IMR-90 (cell line): ENCODE results near the gene DOK6. TPM values are rescaled to one million over a fixed set of nuclear protein-coding genes. Genes with fewer than 3 reads are reported as not detected.

ENCODE experiments used
- ATAC-seq: fragments of 200-7000 bp; cut with Tn5 transposase; 2 replicates; pipeline ENCODE4 v1.9.1; 2020; ENCODE audit warnings: low read depth, mild to moderate bottlenecking, moderate library complexity
- BruUV-seq: library from RNA; stranded (reverse); fragments of 400-500 nt; replicated peaks from 2 replicates; lab custom pipeline; 2021; lab: Mats Ljungman, UMichigan
- CTCF ChIA-PET: fragments of 300-600 bp; formaldehyde crosslinking; extraction: SDS; loops from one replicate; lab custom pipeline; 2021; ENCODE audit warnings: antibody characterized with exemption; lab: Yijun Ruan, JAX
- POLR2A ChIA-PET: fragments of 300-600 bp; sonication (Branson Sonifier 250); formaldehyde crosslinking; loops from one replicate; lab custom pipeline; 2022; ENCODE audit warnings: antibody characterized with exemption; ENCODE audit not compliant: unreplicated experiment; lab: Charles Lee
- DNase-seq: peaks from one replicate; pipeline ENCODE4 v3.0.0; 2013
- H2AFZ ChIP-seq: replicated peaks from 2 replicates; pipeline ENCODE3; 2013; ENCODE audit warnings: low read length, mild to moderate bottlenecking; ENCODE audit not compliant: poor library complexity
- H2AK5ac ChIP-seq: 2 replicates; pipeline ENCODE4 v1.6.1; 2013; ENCODE audit warnings: low read depth, low read length, inconsistent platforms
- H2AK9ac ChIP-seq: replicated peaks from 2 replicates; pipeline ENCODE3; 2013; ENCODE audit warnings: mild to moderate bottlenecking, low read depth, low read length, moderate library complexity; ENCODE audit not compliant: poor library complexity
- H2BK120ac ChIP-seq: 2 replicates; pipeline ENCODE4 v1.6.1; 2013; ENCODE audit warnings: low read depth, low read length, inconsistent platforms
- H2BK15ac ChIP-seq: 3 replicates; pipeline ENCODE4 v1.6.1; 2013; ENCODE audit warnings: low read depth, low read length, inconsistent platforms
- H2BK20ac ChIP-seq: 2 replicates; pipeline ENCODE4 v1.6.1; 2013; ENCODE audit warnings: low read depth, mild to moderate bottlenecking, inconsistent platforms, low read length, moderate library complexity
- H2BK5ac ChIP-seq: 2 replicates; pipeline ENCODE4 v1.6.1; 2013; ENCODE audit warnings: mild to moderate bottlenecking, low read depth, low read length, inconsistent platforms; ENCODE audit not compliant: poor library complexity, severe bottlenecking
- H3K14ac ChIP-seq: replicated peaks from 2 replicates; pipeline ENCODE4 v1.6.1; 2013; ENCODE audit warnings: low read depth, low read length, inconsistent platforms
- H3K18ac ChIP-seq: 2 replicates; pipeline ENCODE4 v1.6.1; 2013; ENCODE audit warnings: low read depth, low read length, control low read depth
- H3K23ac ChIP-seq: 2 replicates; pipeline ENCODE4 v1.6.1; 2013; ENCODE audit warnings: low read depth, low read length, inconsistent platforms
- H3K27ac ChIP-seq: 2 replicates; pipeline ENCODE4 v1.5.1; 2013; ENCODE audit warnings: mild to moderate bottlenecking, control low read depth, low read length; ENCODE audit not compliant: insufficient read depth
- H3K27me3 ChIP-seq: 2 replicates; pipeline ENCODE4 v1.6.1; 2013; ENCODE audit warnings: low read length; ENCODE audit not compliant: control insufficient read depth, insufficient read depth
- H3K36me3 ChIP-seq: 2 replicates; pipeline ENCODE4 v1.6.1; 2013; ENCODE audit warnings: low read length, mixed read lengths; ENCODE audit not compliant: control insufficient read depth, insufficient read depth
- H3K4ac ChIP-seq: 2 replicates; pipeline ENCODE4 v1.6.1; 2013; ENCODE audit warnings: low read depth, low read length, inconsistent platforms
- H3K4me1 ChIP-seq: 2 replicates; pipeline ENCODE4 v1.6.1; 2013; ENCODE audit warnings: low read length, mixed read lengths; ENCODE audit not compliant: control insufficient read depth, insufficient read depth
- H3K4me2 ChIP-seq: 2 replicates; pipeline ENCODE4 v1.6.1; 2013; ENCODE audit warnings: low read depth, mild to moderate bottlenecking, control low read depth, low read length, moderate library complexity
- H3K4me3 ChIP-seq: 2 replicates; pipeline ENCODE4 v1.5.1; 2013; ENCODE audit warnings: low read depth, mild to moderate bottlenecking, control low read depth, low read length, moderate library complexity; ENCODE audit not compliant: insufficient read depth
- H3K56ac ChIP-seq: 2 replicates; pipeline ENCODE4 v1.6.1; 2013; ENCODE audit warnings: low read length, inconsistent platforms; ENCODE audit not compliant: insufficient read depth; ENCODE audit errors: extremely low read depth
- H3K79me1 ChIP-seq, 2 experiments: 2 replicates each; pipeline ENCODE4 v1.6.1; 2013; ENCODE audit warnings: low read length in 2 of 2, inconsistent platforms in 1 of 2, low read depth in 1 of 2
- H3K9ac ChIP-seq: 2 replicates; pipeline ENCODE4 v1.6.1; 2013; ENCODE audit warnings: low read depth, low read length, control low read depth
- H3K9me1 ChIP-seq: 2 replicates; pipeline ENCODE4 v1.6.1; 2013; ENCODE audit warnings: low read length, inconsistent platforms; ENCODE audit not compliant: insufficient read depth
- H3K9me3 ChIP-seq: 2 replicates; pipeline ENCODE4 v1.6.1; 2013; ENCODE audit warnings: low read length; ENCODE audit not compliant: control insufficient read depth, insufficient read depth
- H4K20me1 ChIP-seq: 2 replicates; pipeline ENCODE4 v1.6.1; 2013; ENCODE audit warnings: low read length, inconsistent platforms; ENCODE audit not compliant: insufficient read depth
- H4K5ac ChIP-seq: 2 replicates; pipeline ENCODE4 v1.6.1; 2013; ENCODE audit warnings: mild to moderate bottlenecking, low read depth, low read length, control low read depth
- H4K8ac ChIP-seq, 2 experiments: 2 replicates each; pipeline ENCODE4 v1.6.1; 2013; ENCODE audit warnings: low read depth in 2 of 2, low read length in 2 of 2, control low read depth in 1 of 2, inconsistent platforms in 1 of 2
- H4K91ac ChIP-seq: 2 replicates; pipeline ENCODE4 v1.6.1; 2013; ENCODE audit warnings: low read depth, low read length, inconsistent platforms; ENCODE audit not compliant: insufficient read depth
- CTCF ChIP-seq: conservative IDR thresholded peaks from 2 replicates; pipeline ENCODE4 v1.5.1; 2012; ENCODE audit warnings: mild to moderate bottlenecking, low read depth, low read length, improper control_type of control experiment
- MAFK ChIP-seq: IDR thresholded peaks from 2 replicates; pipeline ENCODE4 v1.6.1; 2012; ENCODE audit warnings: low read depth, low read length, improper control_type of control experiment
- RFX5 ChIP-seq: IDR thresholded peaks from 2 replicates; pipeline ENCODE4 v1.8.0; 2012; ENCODE audit warnings: low read depth, mild to moderate bottlenecking, low read length, moderate library complexity
- WGBS, 2 experiments: methylation state at CpG; one replicate each; pipeline versions ENCODE4 v1.1.5 to v1.1.7; 2013; ENCODE audit warnings: missing lambda C conversion rate in 2 of 2; ENCODE audit not compliant: insufficient read length in 1 of 2; ENCODE audit errors: extremely low coverage in 2 of 2; 5-methylcytosine and 5-hydroxymethylcytosine counted together
- dilution Hi-C: fragments of 300-500 bp; cut with HindIII; formaldehyde crosslinking; loops from one replicate; pipeline ENCODE4 v1.14.3; 2018; ENCODE audit warnings: low sequenced_read_pairs; ENCODE audit not compliant: unreplicated experiment
- in situ Hi-C: fragments of 300-500 bp; cut with MboI; formaldehyde crosslinking; loops from 3 replicates; pipeline ENCODE4 v1.14.3; 2019; ENCODE audit warnings: low sequenced_read_pairs, inconsistent platforms, mixed read lengths
- intact Hi-C: fragments of 100-400 bp; cut with micrococcal nuclease; formaldehyde crosslinking; loops from 2 replicates; pipeline ENCODE4 v1.10.0; 2022
- polyA plus RNA-seq, 3 experiments: library from polyadenylated mRNA; depleted of rRNA; stranded (reverse); fragments of >200 nt; gene quantifications; 2 replicates each; pipeline ENCODE4 v1.2.3, GENCODE V29; 2012; ENCODE audit warnings: low replicate concordance in 1 of 3
- total RNA-seq: library from RNA; depleted of rRNA; stranded (reverse); fragments of >200 nt; gene quantifications from 2 replicates; pipeline ENCODE4 v1.2.3, GENCODE V29; 2012

DOK6 gene
- total and polyA plus RNA-seq, 2 of the 4 experiments (the other 2 are of a cell fraction): 1.9 to 2.7 TPM

DNA sequence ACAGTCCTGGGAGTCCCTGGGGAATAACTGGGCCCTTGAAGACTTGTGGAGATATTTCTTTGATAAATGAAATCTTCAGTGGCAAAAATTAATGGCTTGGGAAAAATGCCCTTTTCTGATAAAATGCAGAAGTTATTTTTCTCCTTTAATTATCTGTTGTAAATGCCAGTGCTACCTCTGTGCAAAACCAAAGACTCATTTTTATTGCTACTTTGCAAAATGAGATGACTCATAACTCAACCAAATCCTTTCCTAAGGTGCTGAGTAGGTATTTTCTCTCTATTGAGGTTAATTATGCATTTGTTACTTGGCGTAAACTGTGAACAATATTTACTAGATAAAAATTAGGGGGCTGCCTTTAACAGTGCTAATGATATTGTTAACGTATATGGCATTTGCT, 163.9 kb downstream of the DOK6 start:
- H3K18ac ChIP-seq: no peak overlapping the region
- no peaks in the 10 kb centered on the region for H3K36me3 ChIP-seq
- no peak overlapping the region for H2BK20ac ChIP-seq
- no peak for ATAC-seq
- no peak overlapping the region for H3K14ac ChIP-seq
- no peak overlapping the region for H2AFZ ChIP-seq
- H2AK5ac ChIP-seq: no peak overlapping the region
- POLR2A ChIA-PET: no interaction called here
- no peaks in the 10 kb centered on the region for H3K79me1 ChIP-seq
- no peak overlapping the region for H3K27ac ChIP-seq
- no peaks in the 10 kb centered on the region for H3K27me3 ChIP-seq
- no peak for DNase-seq
- H3K4ac ChIP-seq: no peak overlapping the region
- H2BK120ac ChIP-seq: no peak overlapping the region
- H3K23ac ChIP-seq: no peak overlapping the region
- no peak overlapping the region for H2AK9ac ChIP-seq
- H3K9me3 ChIP-seq: no peaks in the 10 kb centered on the region
- in situ Hi-C loops: no loop called here
- intact Hi-C loops: no loop called here
- BruUV-seq: no TSS peak
- no peak overlapping the region for H3K9ac ChIP-seq
- H3K9me1 ChIP-seq: no peaks in the 10 kb centered on the region
- CTCF ChIA-PET: no interaction called here
- no peaks in the 10 kb centered on the region for H4K20me1 ChIP-seq
- no peak overlapping the region for H2BK15ac ChIP-seq
- TF ChIP-seq MAFK (peak; percentile 35; the same call in 1 of the 2 replicates), RFX5 (no peak), CTCF (no peak)
- no peaks in the 10 kb centered on the region for H3K4me1 ChIP-seq
- H4K8ac ChIP-seq: no peak overlapping the region
- whole genome bisulfite sequencing, 2 experiments: no CpG with 5 or more reads among the region's 2 CpGs
- no peak overlapping the region for H3K56ac ChIP-seq
- H3K4me3 ChIP-seq: no peak overlapping the region
- dilution Hi-C loops: no loop called here
- no peak overlapping the region for H4K91ac ChIP-seq
- H2BK5ac ChIP-seq: no peak overlapping the region
- no peak overlapping the region for H3K4me2 ChIP-seq
- H4K5ac ChIP-seq: no peak overlapping the region
